C1 segment of cervical spinal cord (tissue), 14 donors: ENCODE measurements around the gene GNAO1.
"Not testable (repeated sequence)": the region's sequence is repeated elsewhere in the genome, so short reads cannot be mapped to it uniquely, and the experiment has no call there.

Experiments
- DNase-seq, 14 donors: peaks; one replicate each; lab custom pipeline; 2025; lab: John Stamatoyannopoulos, UW

Gene GNAO1

DNA sequence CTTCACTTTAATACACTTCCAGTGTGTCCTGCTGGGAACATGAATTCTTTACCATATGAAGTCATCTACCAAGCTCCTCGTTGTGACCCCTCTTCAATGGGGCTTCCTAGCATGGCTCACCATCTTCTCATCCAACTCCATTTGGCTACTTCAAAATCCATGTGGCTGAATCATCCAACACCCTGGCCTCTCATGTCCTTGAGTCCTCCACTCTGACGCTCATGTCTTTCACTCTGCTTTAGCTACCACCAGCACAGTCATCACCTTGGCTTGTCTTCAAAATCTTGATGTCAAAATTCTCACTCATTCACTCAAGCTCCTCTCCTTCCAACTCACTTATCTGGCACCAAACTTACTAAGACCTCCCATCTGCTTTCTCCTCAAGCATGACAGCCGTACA is 198.3 kb downstream of the GNAO1 start:
- DNase-seq, result no peak

GRCh38 chr16:56396724-56397123 is 205.4 kb downstream of the GNAO1 start:
- not testable (repeated sequence) for DNase-seq

DNA sequence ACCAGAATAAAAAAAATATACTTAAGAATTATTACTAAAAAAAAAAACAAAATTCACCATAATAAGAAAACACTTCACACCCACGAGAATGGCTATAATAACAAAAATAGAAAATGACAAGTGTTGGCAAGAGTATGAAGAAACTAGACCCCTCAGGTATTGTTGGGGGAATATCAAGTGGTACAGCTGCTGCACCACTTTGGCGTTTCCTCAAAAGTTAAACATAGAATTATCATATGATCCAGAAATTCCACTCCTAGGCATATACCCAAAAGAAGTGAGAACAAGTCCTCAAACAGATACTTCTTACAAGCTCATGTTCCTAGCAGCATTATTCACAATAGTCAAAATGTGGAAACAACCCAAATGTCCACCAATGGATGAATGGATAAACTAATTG is 207.8 kb downstream of the GNAO1 start:
- no peak for DNase-seq

DNA sequence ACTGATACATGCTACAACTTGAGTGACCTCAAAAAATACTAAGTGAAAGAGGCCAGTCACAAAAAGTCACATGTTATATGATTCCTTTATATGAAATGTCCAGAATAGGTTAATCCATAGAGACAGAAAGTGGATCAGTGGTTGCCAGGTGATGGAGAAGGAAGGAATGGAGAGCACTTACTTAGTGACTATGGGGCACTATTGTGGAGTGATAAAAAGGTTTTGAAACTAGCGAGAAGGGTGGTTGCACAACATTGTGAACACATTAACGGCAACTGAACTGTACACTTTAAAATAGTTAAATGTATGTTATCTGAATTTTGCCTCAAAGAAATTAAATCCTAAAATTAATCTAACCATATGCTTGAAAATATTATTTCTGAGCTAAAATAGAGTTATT is 208.2 kb downstream of the GNAO1 start:
- no peak for DNase-seq

- no peak for DNase-seq
These were observed 209.2 kb downstream of the GNAO1 start for GRCh38 chr16:56400458-56400857.

- DNase-seq, result no peak
These were observed 210.2 kb downstream of the GNAO1 start for GRCh38 chr16:56401482-56401881.

- DNase-seq, result no peak
These were observed 214.8 kb downstream of the GNAO1 start for GRCh38 chr16:56405977-56406672.
